Measurements from ENCODE around the gene STX8. TPM values are rescaled to one million over a fixed set of nuclear protein-coding genes. Genes with fewer than 3 reads are reported as not detected.

The STX8 gene
- total RNA-seq, 1 experiment from 2014 or later, result 49.0 TPM

DNA sequence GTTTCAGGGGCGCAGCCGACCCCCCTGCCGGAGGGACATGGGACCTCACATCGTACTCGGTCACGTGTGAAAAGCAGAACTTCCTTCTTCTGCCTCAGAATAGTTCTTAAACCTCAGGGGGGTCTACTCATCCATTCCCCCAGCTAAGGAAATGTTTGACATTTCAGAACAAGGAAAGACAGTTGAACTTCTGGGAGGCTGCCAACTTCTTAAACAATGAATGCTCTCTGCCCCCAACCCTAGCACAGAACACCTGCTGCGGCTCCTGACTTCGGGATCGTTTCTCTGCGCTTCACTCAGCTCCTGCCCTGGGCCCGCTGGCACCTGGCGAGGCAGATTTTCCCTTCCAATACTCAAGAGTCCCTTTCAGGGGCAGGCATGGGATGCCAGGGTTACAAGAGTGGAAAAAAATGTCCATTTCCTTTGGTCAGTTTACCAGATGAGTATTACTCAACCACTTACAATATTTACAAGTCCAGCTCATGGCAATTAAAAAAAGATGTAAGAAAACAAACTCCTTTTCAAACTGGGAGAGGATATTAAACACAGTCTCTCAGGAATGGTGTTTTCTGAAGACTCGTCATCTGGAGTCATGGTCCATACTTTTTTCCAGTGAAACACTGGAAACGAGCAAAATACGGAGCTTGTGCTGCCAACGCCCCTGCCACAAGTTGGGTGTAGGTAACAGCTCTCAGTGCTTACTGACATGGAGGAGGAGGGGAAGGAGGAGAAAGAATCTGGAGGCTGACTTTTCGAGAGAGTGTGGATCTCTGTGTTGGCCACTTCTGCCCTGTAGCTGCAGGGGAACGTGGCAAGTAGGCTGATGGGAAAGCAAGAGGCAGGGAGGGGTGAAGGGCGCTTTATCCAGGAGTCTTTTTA lies 318.6 kb downstream of the STX8 start:
- Mint-ChIP-seq H3K27ac (ENCODE audit: low read depth, unreplicated experiment) (no peak overlapping the region), H3K36me3 (ENCODE audit: insufficient read depth, unreplicated experiment) (no peaks in the 10 kb centered on the region), H3K4me1 (ENCODE audit: insufficient read depth, unreplicated experiment) (no peaks in the 10 kb centered on the region), H3K4me3 (ENCODE audit: unreplicated experiment) (no peak overlapping the region), H3K27me3 (ENCODE audit: insufficient read depth, unreplicated experiment) (no peaks in the 10 kb centered on the region), H3K9me3 (ENCODE audit: unreplicated experiment) (no peaks in the 10 kb centered on the region)
- intact Hi-C loops (cut with micrococcal nuclease), result no loop called here
- no TSS peak for BruUV-seq (replicated peaks)
- DNase-seq (ENCODE audit: unreplicated experiment), result no peak
- ChIA-PET POLR2A (interaction anchor here (1.0 to 1.2 kb wide), 2 partner anchors 9 to 32 kb away, joined by 3 read pairs; no protein-coding TSS in a partner anchor), CTCF (interaction anchor here (0.7 kb wide), 1 partner anchor 132 kb away, joined by 3 read pairs; no protein-coding TSS in a partner anchor)
- TF ChIP-seq, protein P1, sequence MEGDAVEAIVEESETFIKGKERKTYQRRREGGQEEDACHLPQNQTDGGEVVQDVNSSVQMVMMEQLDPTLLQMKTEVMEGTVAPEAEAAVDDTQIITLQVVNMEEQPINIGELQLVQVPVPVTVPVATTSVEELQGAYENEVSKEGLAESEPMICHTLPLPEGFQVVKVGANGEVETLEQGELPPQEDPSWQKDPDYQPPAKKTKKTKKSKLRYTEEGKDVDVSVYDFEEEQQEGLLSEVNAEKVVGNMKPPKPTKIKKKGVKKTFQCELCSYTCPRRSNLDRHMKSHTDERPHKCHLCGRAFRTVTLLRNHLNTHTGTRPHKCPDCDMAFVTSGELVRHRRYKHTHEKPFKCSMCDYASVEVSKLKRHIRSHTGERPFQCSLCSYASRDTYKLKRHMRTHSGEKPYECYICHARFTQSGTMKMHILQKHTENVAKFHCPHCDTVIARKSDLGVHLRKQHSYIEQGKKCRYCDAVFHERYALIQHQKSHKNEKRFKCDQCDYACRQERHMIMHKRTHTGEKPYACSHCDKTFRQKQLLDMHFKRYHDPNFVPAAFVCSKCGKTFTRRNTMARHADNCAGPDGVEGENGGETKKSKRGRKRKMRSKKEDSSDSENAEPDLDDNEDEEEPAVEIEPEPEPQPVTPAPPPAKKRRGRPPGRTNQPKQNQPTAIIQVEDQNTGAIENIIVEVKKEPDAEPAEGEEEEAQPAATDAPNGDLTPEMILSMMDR (IDR thresholded peaks at IDR 0.05; ENCODE audit: unreplicated experiment), result no peak

DNA sequence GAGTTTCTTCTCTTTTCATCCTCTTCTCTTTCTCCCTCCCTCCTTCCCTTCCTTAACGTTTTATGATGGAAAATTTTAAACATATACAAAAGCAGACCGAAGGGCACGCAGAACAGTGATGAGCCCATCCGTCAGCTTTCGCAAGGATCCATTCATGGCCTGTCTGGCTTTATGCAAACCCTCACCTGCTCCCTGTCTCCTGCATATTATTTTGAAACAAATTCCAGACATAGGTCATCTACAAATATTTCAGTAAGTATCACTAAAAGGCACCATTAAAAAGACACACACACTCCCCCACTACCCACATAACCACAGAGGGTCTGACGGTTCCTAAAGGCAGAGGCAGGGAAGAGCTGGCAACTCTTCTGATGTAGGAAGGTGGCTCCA lies 319.3 kb downstream of the STX8 start:
- no peaks in the 10 kb centered on the region for H3K9me3 Mint-ChIP-seq (ENCODE audit: unreplicated experiment)
- no peak for DNase-seq (ENCODE audit: unreplicated experiment)
- CTCF ChIA-PET, result interaction anchor here (0.7 kb wide), 1 partner anchor 132 kb away, joined by 3 read pairs; no protein-coding TSS in a partner anchor
- no peak overlapping the region for H3K4me3 Mint-ChIP-seq (ENCODE audit: unreplicated experiment)
- POLR2A ChIA-PET, result interaction anchor here (1.0 to 1.2 kb wide), 2 partner anchors 9 to 33 kb away, joined by 3 read pairs; no protein-coding TSS in a partner anchor
- no TSS peak for BruUV-seq (replicated peaks)
- TF ChIP-seq, protein P1 (IDR thresholded peaks at IDR 0.05; ENCODE audit: unreplicated experiment), result no peak
- no peaks in the 10 kb centered on the region for H3K27me3 Mint-ChIP-seq (ENCODE audit: insufficient read depth, unreplicated experiment)
- no peaks in the 10 kb centered on the region for H3K36me3 Mint-ChIP-seq (ENCODE audit: insufficient read depth, unreplicated experiment)
- H3K4me1 Mint-ChIP-seq (ENCODE audit: insufficient read depth, unreplicated experiment), result no peaks in the 10 kb centered on the region
- no peak overlapping the region for H3K27ac Mint-ChIP-seq (ENCODE audit: low read depth, unreplicated experiment)
- intact Hi-C loops (cut with micrococcal nuclease), result no loop called here

DNA sequence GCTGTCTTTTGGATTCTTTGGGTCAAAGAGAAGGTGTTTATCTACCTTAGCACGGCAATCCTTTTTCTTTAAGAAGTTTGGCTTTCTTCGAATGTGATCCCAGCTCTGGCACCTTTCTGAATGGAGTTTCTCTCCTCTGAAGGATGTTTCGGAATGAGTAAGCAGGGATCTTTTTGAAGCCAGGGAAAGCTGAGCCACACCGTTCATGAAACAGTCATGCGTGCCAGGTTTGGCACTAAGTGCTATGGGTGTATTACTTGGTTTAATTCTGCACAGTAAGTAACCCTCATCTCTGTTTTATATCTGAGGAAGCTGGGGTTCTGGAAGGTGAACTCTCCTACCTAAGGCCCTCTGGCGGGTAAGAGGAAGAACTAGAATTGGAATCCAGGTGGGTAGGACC lies 319.8 kb downstream of the STX8 start:
- Mint-ChIP-seq H3K27me3 (ENCODE audit: insufficient read depth, unreplicated experiment) (no peaks in the 10 kb centered on the region), H3K4me3 (ENCODE audit: unreplicated experiment) (no peak overlapping the region), H3K4me1 (ENCODE audit: insufficient read depth, unreplicated experiment) (no peaks in the 10 kb centered on the region), H3K27ac (ENCODE audit: low read depth, unreplicated experiment) (no peak overlapping the region), H3K36me3 (ENCODE audit: insufficient read depth, unreplicated experiment) (no peaks in the 10 kb centered on the region), H3K9me3 (ENCODE audit: unreplicated experiment) (no peaks in the 10 kb centered on the region)
- CTCF ChIA-PET, result no interaction called here
- POLR2A ChIA-PET, result interaction anchor here (1.0 kb wide), 1 partner anchor 33 kb away, joined by 3 read pairs; no protein-coding TSS in a partner anchor
- no TSS peak for BruUV-seq (replicated peaks)
- TF ChIP-seq, protein P1 (IDR thresholded peaks at IDR 0.05; ENCODE audit: unreplicated experiment), result no peak
- no peak for DNase-seq (ENCODE audit: unreplicated experiment)
- intact Hi-C loops (cut with micrococcal nuclease), result no loop called here

DNA sequence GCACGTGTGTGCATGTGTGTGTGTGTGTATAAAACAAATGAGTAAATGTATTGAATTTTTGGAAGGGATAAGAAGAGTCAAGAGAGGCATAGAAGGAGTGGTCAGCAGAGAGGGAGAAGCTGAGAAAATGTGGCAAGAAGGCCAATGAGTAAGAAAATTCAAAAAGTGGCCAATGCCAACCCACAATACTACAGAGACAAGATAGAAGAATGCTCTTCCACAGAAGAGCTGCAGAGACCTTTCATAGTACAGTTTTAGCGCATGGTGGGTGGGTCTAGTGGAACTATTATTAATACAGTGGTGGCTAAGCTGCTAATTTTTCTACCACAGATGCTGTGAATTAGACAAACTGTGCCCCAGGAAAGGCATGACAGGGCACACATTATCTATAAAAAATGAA lies 320.8 kb downstream of the STX8 start:
- Mint-ChIP-seq H3K9me3 (ENCODE audit: unreplicated experiment) (no peaks in the 10 kb centered on the region), H3K27ac (ENCODE audit: low read depth, unreplicated experiment) (no peak overlapping the region), H3K4me1 (ENCODE audit: insufficient read depth, unreplicated experiment) (no peaks in the 10 kb centered on the region), H3K27me3 (ENCODE audit: insufficient read depth, unreplicated experiment) (no peaks in the 10 kb centered on the region), H3K36me3 (ENCODE audit: insufficient read depth, unreplicated experiment) (no peaks in the 10 kb centered on the region), H3K4me3 (ENCODE audit: unreplicated experiment) (no peak overlapping the region)
- TF ChIP-seq, protein P1 (IDR thresholded peaks at IDR 0.05; ENCODE audit: unreplicated experiment), result no peak
- DNase-seq (ENCODE audit: unreplicated experiment), result no peak
- ChIA-PET CTCF (interaction anchor here (0.5 to 0.7 kb wide), 2 partner anchors 82 to 322 kb away, joined by 3 read pairs; no protein-coding TSS in a partner anchor), POLR2A (no interaction called here)
- no TSS peak for BruUV-seq (replicated peaks)
- intact Hi-C loops (cut with micrococcal nuclease), result no loop called here

Measured in MCF 10A (cell line).